Astrocyte of the hippocampus (primary cell): ENCODE data around the gene WFIKKN1.
A peak's percentile ranks its signal among the peaks of the same experiment; 100 is the strongest.

Experiments
- DNase-seq: peaks from one replicate; pipeline ENCODE4 v3.0.0; 2011; ENCODE audit warnings: low read depth, low spot score

The WFIKKN1 gene

GRCh38 chr16:637081-638018 is 6.6 kb downstream of the WFIKKN1 start:
- peak; percentile 37 for DNase-seq

DNA sequence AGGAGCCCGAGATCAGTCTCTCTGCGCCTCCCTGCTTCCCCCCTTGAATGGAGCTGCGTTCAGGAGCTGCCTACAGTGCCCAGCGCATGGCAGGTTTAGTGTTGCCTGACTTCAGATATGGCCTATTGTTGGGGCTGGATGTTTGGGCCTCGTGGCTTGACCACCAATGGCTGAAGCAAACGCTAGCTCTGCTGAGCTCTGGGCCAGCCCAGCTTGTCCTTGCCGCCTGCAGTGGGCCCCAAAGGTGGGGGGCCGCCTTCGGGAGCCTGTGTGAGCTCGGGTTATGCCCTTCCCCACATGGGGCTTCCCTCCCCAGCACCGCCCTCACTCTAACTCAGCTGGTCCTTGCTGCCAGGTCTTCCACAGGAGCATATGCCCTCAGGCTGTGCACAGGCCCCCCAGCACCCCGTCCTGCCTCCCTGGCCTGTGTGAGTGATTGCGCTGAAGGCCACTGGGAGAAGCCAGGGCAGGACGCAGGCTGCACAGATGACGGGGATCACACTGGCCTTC is 7.3 kb downstream of the WFIKKN1 start:
- DNase-seq, result no peak

DNA sequence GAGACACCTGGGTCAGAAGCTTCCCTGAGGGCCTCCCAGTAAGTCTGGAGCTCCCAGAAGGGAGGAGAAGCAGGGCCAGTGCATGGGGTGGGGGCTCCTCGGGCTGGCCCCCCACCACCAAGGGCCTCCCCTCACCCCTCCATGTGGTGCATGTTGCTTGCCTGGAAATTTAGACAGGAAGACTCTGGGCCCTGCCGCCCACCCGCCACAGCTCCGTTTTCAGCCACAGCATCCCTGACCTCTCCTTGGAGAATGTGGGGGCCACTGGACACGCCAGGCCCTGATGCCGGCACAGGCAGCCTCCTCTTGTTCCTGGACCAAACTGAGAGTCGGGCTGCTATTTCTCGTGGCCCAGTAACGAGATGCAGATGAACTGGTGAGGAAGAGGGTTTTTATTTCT is 8.1 kb downstream of the WFIKKN1 start:
- DNase-seq, result no peak

- no peak for DNase-seq
Observed at GRCh38 chr16:640614-641013, 9.8 kb downstream of the WFIKKN1 start.

- DNase-seq, result peak; percentile 86
Observed at GRCh38 chr16:641326-642188, 10.8 kb downstream of the WFIKKN1 start, which contains the start of gene MCRIP2. Gene MCRIP2, plus strand, starts transcription at chr16:641828. Its CDS starts 164 bp downstream, at chr16:641992.

DNA sequence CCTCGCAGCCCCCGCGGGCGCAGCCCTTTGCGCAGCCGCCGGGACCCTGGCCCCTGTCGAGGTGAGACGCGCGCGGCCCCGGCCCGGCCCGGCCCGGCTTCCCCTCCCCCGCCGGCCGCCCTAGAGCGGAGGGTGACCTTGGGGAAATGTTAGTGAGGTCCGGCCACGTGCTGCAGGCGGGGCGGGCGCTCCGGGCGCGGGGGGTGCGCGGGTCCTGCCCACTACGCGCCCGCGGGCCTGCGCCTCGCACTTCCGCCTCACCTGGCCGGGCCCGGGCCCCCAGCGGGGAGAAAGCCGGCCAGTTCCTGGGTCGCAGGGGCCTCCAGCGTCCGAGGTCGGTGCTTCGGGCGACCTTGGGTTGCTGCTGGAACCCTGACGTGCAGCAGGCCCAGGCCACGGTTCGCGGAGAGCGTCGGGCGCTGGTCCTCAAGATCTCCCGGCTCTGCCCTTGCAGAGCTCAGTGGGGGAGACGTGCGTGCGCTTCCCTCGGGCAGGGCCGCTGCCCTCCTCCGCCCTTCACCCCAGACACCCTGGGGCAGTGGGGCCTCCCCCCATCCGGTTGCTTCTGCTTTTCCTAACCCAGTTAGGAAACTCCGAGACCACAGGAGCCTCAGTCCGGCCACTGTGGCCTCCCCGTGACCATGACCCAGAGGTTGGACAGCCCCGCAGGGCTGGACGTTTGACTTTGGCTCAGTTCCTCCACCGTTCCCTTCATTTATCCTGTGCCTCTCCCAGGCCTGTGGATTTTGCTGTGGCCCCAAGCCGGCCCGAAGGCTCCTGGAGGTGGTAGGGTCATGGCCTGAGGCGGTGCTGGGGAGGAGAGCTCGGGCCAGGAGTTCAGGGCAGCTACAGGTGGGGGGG is 11.6 kb downstream of the WFIKKN1 start:
- peak; percentile 45 for DNase-seq

DNA sequence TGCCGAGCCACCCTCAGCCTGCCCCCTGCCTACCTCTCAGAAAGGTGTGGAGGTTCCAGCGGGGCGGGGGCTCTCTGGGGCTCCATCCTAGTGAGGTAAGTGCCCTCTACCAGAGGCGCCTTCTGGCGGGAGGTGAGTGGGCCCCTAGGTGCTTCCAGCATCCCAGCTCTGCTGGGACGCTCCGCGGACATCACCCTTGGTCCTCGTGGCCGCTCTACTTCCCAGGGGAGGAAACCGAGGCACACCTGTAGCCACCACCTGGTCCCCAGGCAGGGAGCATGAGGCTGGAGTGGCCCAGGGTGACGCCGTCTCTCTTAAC is 12.2 kb downstream of the WFIKKN1 start:
- DNase-seq, result no peak

GRCh38 chr16:644556-644955 is 13.8 kb downstream of the WFIKKN1 start:
- no peak for DNase-seq

DNA sequence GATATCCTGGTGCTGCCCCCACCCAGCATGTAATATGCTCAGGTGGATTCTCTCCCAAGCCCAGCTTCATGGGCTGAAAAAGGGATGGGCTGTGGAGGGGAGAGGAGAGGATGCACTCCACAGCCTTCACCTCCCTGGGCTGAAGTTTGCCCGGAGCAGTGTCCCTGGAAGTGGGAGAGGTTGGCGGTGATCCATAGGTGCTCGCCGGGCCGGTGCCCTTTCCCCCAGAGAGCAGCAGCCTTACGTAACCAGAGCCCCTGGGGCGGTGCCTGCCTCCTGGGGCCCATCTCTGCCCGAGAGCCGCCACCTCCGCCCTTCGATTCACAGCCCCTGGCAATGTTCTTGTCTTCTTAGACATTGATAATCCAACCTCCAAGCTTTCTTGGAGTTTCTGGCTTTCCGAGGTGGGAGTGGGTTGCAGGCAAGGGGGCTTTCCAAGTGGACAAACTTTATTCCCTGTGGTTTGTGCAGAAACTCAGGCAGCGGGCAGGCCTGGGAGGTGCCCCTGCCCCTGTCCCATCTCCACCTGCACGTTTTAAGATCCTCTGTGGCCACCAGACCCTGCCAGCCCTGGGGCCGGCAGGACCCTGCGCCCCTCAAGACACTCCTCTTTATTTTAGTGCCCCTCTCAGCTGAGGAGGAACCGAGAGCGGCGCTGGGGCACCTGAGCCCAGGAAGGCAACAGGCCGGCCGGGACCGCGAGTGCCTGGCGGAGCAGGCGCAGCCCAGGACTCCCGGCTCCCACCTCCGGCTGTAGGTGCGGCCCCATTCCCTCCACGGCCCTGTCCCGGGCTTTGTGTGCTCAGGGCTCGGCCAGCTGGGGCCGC is 15.3 kb downstream of the WFIKKN1 start:
- no peak for DNase-seq

DNA sequence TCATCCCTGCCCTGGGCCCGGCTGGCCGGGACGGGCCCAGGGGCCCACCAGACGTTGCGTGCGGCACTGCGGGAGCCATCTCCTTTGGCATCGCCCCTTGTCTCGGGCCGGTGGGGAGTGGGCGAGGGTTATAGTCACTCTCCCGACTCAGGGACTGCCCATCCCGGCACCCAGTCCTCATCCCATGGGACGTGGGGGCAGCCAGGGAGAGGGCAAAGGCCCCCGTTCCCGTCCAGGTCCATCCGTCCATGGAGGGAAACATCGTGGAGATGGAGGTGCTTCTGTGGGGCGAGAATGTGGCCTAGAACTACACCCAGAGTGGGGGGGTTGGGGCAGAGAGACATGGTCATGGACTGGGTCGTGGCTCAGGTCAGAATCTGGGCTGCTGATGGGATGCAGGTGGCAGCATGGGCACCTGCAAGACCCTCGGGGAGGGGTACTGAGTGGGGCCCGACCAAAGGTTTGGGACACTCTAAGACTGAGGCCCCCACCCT is 15.9 kb downstream of the WFIKKN1 start:
- DNase-seq, result no peak

- no peak for DNase-seq
Observed at GRCh38 chr16:647173-647902, 16.6 kb downstream of the WFIKKN1 start.

DNA sequence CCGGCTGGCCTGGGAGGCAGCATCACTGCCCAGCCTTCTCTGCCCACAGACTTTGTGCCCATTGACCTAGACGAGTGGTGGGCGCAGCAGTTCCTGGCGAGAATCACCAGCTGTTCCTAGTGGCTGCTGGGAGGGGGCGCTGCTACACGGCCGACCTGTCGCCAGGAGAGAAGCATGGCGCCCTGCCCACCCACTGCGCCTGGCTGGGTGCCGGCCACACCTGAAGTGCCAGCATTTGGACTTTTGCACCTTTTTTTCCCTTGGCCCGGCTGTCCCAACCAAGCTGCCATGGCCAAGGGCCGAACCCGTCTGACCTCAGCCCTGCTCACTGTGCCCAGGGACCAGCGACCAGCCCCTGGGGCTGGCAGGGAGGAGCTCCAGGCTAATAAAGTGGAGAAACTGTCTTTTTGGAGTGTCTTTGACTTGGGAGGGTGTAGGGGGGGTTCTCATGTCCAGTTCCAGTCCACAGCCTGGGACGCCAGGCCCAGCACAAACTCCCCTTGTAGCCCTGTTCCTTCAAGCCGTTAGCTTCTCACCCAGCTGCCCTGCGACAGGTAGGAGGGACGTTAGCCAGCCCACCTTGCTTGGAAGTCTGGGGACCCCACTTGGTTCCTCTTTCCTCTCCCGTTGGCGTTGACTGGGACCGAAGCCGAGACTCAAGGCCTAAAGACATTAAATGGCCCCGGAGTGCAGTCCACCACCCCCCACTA is 17.4 kb downstream of the WFIKKN1 start:
- peak; percentile 62 for DNase-seq

- peak; percentile 97 for DNase-seq
Observed at GRCh38 chr16:648781-649589, 18.2 kb downstream of the WFIKKN1 start, which contains the start of gene WDR90. Gene WDR90, plus strand, starts transcription at chr16:649365. Its CDS starts 52 bp downstream, at chr16:649417.

GRCh38 chr16:649631-650030 is 18.8 kb downstream of the WFIKKN1 start:
- no peak for DNase-seq

DNA sequence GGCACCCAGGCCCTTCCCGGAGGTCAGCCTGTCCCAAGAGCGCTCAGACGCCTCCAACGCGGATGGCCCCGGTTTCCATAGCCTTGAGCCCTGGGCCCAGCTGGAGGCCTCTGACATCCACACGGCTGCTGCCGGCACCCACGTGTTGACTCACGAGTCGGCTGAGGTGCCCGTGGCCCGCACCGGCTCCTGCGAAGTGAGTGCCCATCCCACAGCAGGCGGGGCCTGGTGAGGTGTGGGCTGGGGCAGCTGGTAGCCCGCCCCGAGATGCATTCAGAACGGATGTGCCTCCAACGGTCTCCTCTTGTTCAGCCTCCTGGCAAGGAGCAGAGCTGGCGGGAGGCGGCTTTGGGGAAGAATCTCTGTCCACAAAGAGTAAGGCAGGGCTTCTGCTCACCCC is 21.1 kb downstream of the WFIKKN1 start:
- DNase-seq, result no peak

GRCh38 chr16:652454-653305 is 21.9 kb downstream of the WFIKKN1 start:
- no peak for DNase-seq

DNA sequence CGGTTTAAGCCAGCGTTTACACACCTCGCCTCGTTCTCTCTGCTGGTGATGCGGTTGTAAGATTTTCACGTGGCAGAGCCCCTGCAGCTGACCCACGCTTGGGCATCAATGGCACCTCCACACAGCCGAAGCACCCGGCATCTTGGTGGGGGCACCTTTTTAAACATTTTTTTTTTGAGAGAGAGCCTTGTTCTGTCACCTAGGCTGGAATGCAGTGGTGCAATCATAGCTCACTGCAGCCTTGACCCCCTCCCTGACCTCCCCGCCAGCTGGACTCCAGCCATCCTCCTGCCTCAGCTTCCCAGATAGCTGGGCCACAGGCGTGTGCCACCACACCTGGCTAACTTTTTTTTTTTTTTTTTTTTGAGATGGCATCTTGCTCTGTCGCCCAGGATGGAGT is 23.2 kb downstream of the WFIKKN1 start:
- no peak for DNase-seq
